ENCODE results near the gene FOSL1.

- TF ChIP-seq, protein P1, sequence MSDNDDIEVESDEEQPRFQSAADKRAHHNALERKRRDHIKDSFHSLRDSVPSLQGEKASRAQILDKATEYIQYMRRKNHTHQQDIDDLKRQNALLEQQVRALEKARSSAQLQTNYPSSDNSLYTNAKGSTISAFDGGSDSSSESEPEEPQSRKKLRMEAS (IDR thresholded peaks at IDR 0.05; ENCODE audit: low read depth, low read length): no peak
- TF ChIP-seq CTCF (IDR thresholded peaks at IDR 0.05; ENCODE audit: low read depth, low read length) (no peak), POLR2A (IDR thresholded peaks at IDR 0.05; ENCODE audit: extremely low read depth, insufficient read length) (peak; percentile 28)
Measured at GRCh38 chr11:65918211-65919140, 18.3 kb upstream of the FOSL1 start, which contains the start of gene C11orf68.
